Left cardiac atrium (tissue), 4 donors: ENCODE measurements around the gene PEX19. TPM values are rescaled to one million over a fixed set of nuclear protein-coding genes. Genes with fewer than 3 reads are reported as not detected.
A peak's percentile ranks its signal among the peaks of the same experiment; 100 is the strongest.

Experiments used
- ATAC-seq, 2 donors: fragments of 200-7000 bp; cut with Tn5 transposase; one replicate each; pipeline ENCODE4 v1.9.1; 2020; ENCODE audit warnings: mild to moderate bottlenecking in 2 of 2, moderate library complexity in 2 of 2
- DNase-seq: peaks from one replicate; pipeline ENCODE4 v3.0.0-alpha.2; 2020
- intact Hi-C, 2 donors: fragments of 100-400 bp; cut with DNase I; formaldehyde crosslinking; loops; one replicate each; pipeline versions ENCODE4 v1.14.1 to v1.15.1; 2022 to 2023
- total RNA-seq, 2 donors: library from RNA; stranded (reverse); fragmentation: NEBNext Ultra II Directional; extraction: Animal tissue kit (Norgen Biotek cat#: 25700); gene quantifications; one replicate each; pipeline ENCODE4 v1.2.1, GENCODE V29; 2021
- donor health status: DM: no; HTN: yes; CAD: no.
- donor health status: DM: no; HTN: yes; CAD: no; lungs with severe emphysema.
- donor health status: DM: yes; HTN: yes; CAD: no.
- donor health status: Dilated cardiomyopathy.

PEX19 gene
- total RNA-seq, 2 donors from 2014 or later, result 91.1 to 92.6 TPM

- no peak for DNase-seq
- intact Hi-C loops, result loop anchor here (2.0 to 10.0 kb wide), 4 partner anchors 56 to 156 kb away; partner anchors contain the start of genes CASQ1 (in 1 of the 2) and IGSF8 (in 1 of the 2)
- ATAC-seq, result peak in 1 of 2 donors; percentile 17
Observed at GRCh38 chr1:160251011-160251410, 33.9 kb downstream of the PEX19 start.

- intact Hi-C loops, result loop anchor here in 1 of 2 donors (5.0 kb wide), 1 partner anchor 40 kb away; the partner anchor contains the start of gene PEA15
- no peak for DNase-seq
- ATAC-seq, result peak in 1 of 2 donors; percentile 27
Observed at GRCh38 chr1:160247053-160247452, 37.9 kb downstream of the PEX19 start.

- DNase-seq (no peak), ATAC-seq (no peak)
- intact Hi-C loops, result loop anchor here in 1 of 2 donors (5.0 kb wide), 1 partner anchor 38 kb away; the partner anchor contains the start of gene PEA15
Observed at GRCh38 chr1:160245434-160245833, 39.5 kb downstream of the PEX19 start.

- no peak for ATAC-seq
- DNase-seq, result no peak
- intact Hi-C loops, result no loop called here
Observed at GRCh38 chr1:160244209-160244608, 40.7 kb downstream of the PEX19 start.

GRCh38 chr1:160243767-160244166 lies 41.2 kb downstream of the PEX19 start:
- intact Hi-C loops, result no loop called here
- peak in 1 of 2 donors; percentile 10 for ATAC-seq
- no peak for DNase-seq

GRCh38 chr1:160239582-160240299 lies 45.2 kb downstream of the PEX19 start:
- intact Hi-C loops, result no loop called here
- ATAC-seq (no peak), DNase-seq (no peak)

- no peak for DNase-seq
- ATAC-seq, result no peak
- intact Hi-C loops, result no loop called here
Observed at GRCh38 chr1:160238408-160238807, 46.5 kb downstream of the PEX19 start.

- DNase-seq, result no peak
- intact Hi-C loops, result no loop called here
- ATAC-seq, result no peak
Observed at GRCh38 chr1:160237558-160237957, 47.4 kb downstream of the PEX19 start.

- intact Hi-C loops, result no loop called here
- DNase-seq (no peak), ATAC-seq (no peak)
Observed at GRCh38 chr1:160236806-160237205, 48.1 kb downstream of the PEX19 start.

- ATAC-seq (no peak), DNase-seq (no peak)
- intact Hi-C loops, result no loop called here
Observed at GRCh38 chr1:160232911-160233310, 52.0 kb downstream of the PEX19 start.

- ATAC-seq (no peak), DNase-seq (no peak)
- intact Hi-C loops, result no loop called here
Observed at GRCh38 chr1:160228431-160228830, 56.5 kb downstream of the PEX19 start.

GRCh38 chr1:160227561-160227960 lies 57.4 kb downstream of the PEX19 start:
- no peak for ATAC-seq
- intact Hi-C loops, result no loop called here
- DNase-seq, result no peak

- no peak for DNase-seq
- ATAC-seq, result peak in 1 of 2 donors; percentile 31
- intact Hi-C loops, result no loop called here
Observed at GRCh38 chr1:160227034-160227433, 57.9 kb downstream of the PEX19 start.

Other genes starting within 250 kb of the PEX19 start
- gene KCNJ10, start 215.0 kb downstream of the PEX19 start, total RNA-seq, result under 1 TPM; 0.05 to 0.15 TPM
- gene KCNJ9, start 203.6 kb downstream of the PEX19 start, total RNA-seq, result under 1 TPM in 1 of 2 donors, not detected in 1; 0.06 TPM
- gene IGSF8, start 186.5 kb downstream of the PEX19 start, total RNA-seq, result 10 to 100 TPM; 18.8 to 22.1 TPM
- 100 to 1,000 TPM; 114 to 176 TPM for gene ATP1A2, start 169.4 kb downstream of the PEX19 start, total RNA-seq
- under 1 TPM in 1 of 2 donors, not detected in 1; 0.13 TPM for gene ATP1A4, start 133.5 kb downstream of the PEX19 start, total RNA-seq
- 10 to 100 TPM; 10.5 to 21.8 TPM for gene CASQ1, start 94.6 kb downstream of the PEX19 start, total RNA-seq
- 100 to 1,000 TPM; 188 to 189 TPM for gene PEA15, start 79.7 kb downstream of the PEX19 start, total RNA-seq
- gene DCAF8, start 22.6 kb downstream of the PEX19 start, total RNA-seq, result 100 to 1,000 TPM in 1 of 2 donors, 10 to 100 TPM in 1; 98.5 to 121 TPM
- gene COPA, start 58.1 kb upstream of the PEX19 start, total RNA-seq, result 100 to 1,000 TPM; 108 to 147 TPM
- 10 to 100 TPM; 57.4 to 70.2 TPM for gene NCSTN, start 58.2 kb upstream of the PEX19 start, total RNA-seq
- gene NHLH1, start 81.9 kb upstream of the PEX19 start, total RNA-seq, result under 1 TPM in 1 of 2 donors, not detected in 1; 0.10 TPM
- gene VANGL2, start 115.4 kb upstream of the PEX19 start, total RNA-seq, result 1 to 10 TPM; 4.1 to 5.1 TPM
- gene SLAMF6, start 238.1 kb upstream of the PEX19 start, total RNA-seq, result 1 to 10 TPM in 1 of 2 donors, under 1 TPM in 1; 0.55 to 1.4 TPM